GM10266 (cell line): ENCODE data around the gene RUSC2.
"Not testable (repeated sequence)": the region's sequence is repeated elsewhere in the genome, so short reads cannot be mapped to it uniquely, and the experiment has no call there.

Source experiments
- DNase-seq: peaks from one replicate; pipeline ENCODE4 v3.0.0; 2012; ENCODE audit errors: extremely low spot score
- TF ChIP-seq, protein P1 (sequence below): IDR thresholded peaks from 2 replicates; pipeline ENCODE4 v1.5.1; 2012; ENCODE audit warnings: mild to moderate bottlenecking, low read depth; ENCODE audit not compliant: control insufficient read depth, insufficient read depth; ENCODE audit errors: missing control alignments

Gene RUSC2

GRCh38 chr9:35495984-35496383, 6.1 kb downstream of the RUSC2 start:
- no peak for DNase-seq
- TF ChIP-seq, protein P1, sequence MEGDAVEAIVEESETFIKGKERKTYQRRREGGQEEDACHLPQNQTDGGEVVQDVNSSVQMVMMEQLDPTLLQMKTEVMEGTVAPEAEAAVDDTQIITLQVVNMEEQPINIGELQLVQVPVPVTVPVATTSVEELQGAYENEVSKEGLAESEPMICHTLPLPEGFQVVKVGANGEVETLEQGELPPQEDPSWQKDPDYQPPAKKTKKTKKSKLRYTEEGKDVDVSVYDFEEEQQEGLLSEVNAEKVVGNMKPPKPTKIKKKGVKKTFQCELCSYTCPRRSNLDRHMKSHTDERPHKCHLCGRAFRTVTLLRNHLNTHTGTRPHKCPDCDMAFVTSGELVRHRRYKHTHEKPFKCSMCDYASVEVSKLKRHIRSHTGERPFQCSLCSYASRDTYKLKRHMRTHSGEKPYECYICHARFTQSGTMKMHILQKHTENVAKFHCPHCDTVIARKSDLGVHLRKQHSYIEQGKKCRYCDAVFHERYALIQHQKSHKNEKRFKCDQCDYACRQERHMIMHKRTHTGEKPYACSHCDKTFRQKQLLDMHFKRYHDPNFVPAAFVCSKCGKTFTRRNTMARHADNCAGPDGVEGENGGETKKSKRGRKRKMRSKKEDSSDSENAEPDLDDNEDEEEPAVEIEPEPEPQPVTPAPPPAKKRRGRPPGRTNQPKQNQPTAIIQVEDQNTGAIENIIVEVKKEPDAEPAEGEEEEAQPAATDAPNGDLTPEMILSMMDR: no peak

DNA sequence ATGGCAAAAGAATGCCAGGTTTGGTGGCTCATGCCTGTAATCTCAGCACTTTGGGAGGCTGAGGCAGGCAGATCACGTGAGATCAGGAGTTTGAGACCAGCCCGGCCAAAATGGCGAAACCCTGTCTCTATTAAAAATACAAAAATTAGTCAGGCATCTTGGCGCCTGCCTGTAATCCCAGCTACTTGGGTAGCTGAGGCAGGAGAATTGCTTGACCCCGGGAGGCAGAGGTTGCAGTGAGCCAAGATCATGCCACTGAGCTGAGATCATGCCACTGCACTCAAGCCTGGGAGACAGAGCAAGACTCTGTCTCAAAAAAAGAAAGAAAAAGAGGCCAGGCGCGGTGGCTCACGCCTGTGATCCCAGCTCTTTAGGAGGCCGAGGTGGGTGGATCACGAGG, 8.3 kb downstream of the RUSC2 start:
- DNase-seq: not testable (repeated sequence)

- DNase-seq: no peak
- TF ChIP-seq, protein P1: no peak
Observed at GRCh38 chr9:35499029-35499700, 9.3 kb downstream of the RUSC2 start.

GRCh38 chr9:35499701-35500030, 9.8 kb downstream of the RUSC2 start:
- no peak for DNase-seq
- TF ChIP-seq, protein P1: no peak

DNA sequence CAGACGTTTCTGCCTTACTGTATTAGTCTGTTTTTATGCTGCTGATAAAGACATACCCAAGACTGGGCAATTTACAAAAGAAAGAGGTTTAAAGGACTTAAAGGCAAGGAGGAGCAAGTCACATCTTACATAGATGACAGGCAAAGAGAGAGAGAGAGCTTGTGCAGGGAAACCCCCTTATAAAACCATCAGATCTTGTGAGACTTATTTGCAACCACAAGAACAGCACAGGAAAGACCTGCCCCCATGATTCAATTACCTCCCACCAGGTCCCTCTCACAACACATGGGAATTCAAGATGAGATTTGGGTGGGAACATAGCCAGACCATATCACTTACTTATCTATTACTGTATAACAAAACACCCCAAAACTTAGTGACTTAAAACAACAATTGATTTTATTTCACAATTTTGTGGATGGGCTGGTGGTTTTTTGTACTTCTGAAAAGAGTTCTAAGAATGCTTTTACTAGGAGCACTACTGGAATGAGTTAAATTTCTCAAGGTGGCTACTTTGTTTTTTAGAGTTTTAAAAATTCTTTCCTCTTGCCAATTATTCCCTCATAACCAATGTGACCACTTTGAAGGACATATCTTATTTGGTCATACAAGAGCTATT, 10.3 kb downstream of the RUSC2 start:
- DNase-seq: no peak
- TF ChIP-seq, protein P1: no peak

- TF ChIP-seq, protein P1: no peak
- no peak for DNase-seq
Observed at GRCh38 chr9:35501946-35502345, 12.0 kb downstream of the RUSC2 start.

GRCh38 chr9:35506359-35506758, 16.4 kb downstream of the RUSC2 start:
- no peak for DNase-seq
- TF ChIP-seq, protein P1: no peak
